Trophoblast cell (in vitro differentiated cells and primary cell): ENCODE results near the gene SLC35F3.

Experiments used
- DNase-seq, 2 donors: peaks; one replicate each; pipeline ENCODE4 v3.0.0-alpha.2; 2016
- H2AFZ ChIP-seq: 2 replicates; pipeline ENCODE4 v1.6.1; 2013; ENCODE audit warnings: low read length, moderate library complexity, mild to moderate bottlenecking; ENCODE audit not compliant: insufficient read depth, poor library complexity
- H2AK5ac ChIP-seq: 2 replicates; pipeline ENCODE4 v1.6.1; 2013; ENCODE audit warnings: mild to moderate bottlenecking, low read length
- H2BK120ac ChIP-seq: 2 replicates; pipeline ENCODE4 v1.6.1; 2013; ENCODE audit warnings: low read length, mild to moderate bottlenecking, moderate library complexity; ENCODE audit not compliant: insufficient read depth, poor library complexity
- H2BK12ac ChIP-seq: 2 replicates; pipeline ENCODE4 v1.6.1; 2013; ENCODE audit warnings: mild to moderate bottlenecking, low read length, moderate library complexity
- H2BK5ac ChIP-seq: 2 replicates; pipeline ENCODE4 v1.6.1; 2013; ENCODE audit warnings: low read length, low read depth, moderate library complexity, mild to moderate bottlenecking; ENCODE audit not compliant: poor library complexity
- H3K14ac ChIP-seq: 2 replicates; pipeline ENCODE4 v1.6.1; 2013; ENCODE audit warnings: mild to moderate bottlenecking, low read length
- H3K18ac ChIP-seq: 2 replicates; pipeline ENCODE4 v1.6.1; 2013; ENCODE audit warnings: mild to moderate bottlenecking, low read length
- H3K23ac ChIP-seq: 2 replicates; pipeline ENCODE4 v1.6.1; 2013; ENCODE audit warnings: low read length
- H3K27ac ChIP-seq: 2 replicates; pipeline ENCODE4 v1.5.1; 2013; ENCODE audit warnings: low read depth, mild to moderate bottlenecking, inconsistent platforms, low read length, moderate library complexity
- H3K27me3 ChIP-seq: 2 replicates; pipeline ENCODE4 v1.6.1; 2013; ENCODE audit warnings: inconsistent platforms, mild to moderate bottlenecking, low read length, moderate library complexity; ENCODE audit not compliant: insufficient read depth
- H3K36me3 ChIP-seq, 2 experiments: 1 replicate in 1 of 2; 2 replicates in 1 of 2; pipeline ENCODE4 v1.6.1; 2013; ENCODE audit warnings: low read length in 2 of 2, mild to moderate bottlenecking in 2 of 2, moderate library complexity in 1 of 2; ENCODE audit not compliant: insufficient read depth in 2 of 2, control insufficient read depth in 1 of 2
- H3K4ac ChIP-seq: 2 replicates; pipeline ENCODE4 v1.6.1; 2013; ENCODE audit warnings: low read depth, mild to moderate bottlenecking, low read length, moderate library complexity
- H3K4me1 ChIP-seq, 2 experiments: 1 replicate in 1 of 2; 2 replicates in 1 of 2; pipeline ENCODE4 v1.6.1; 2013; ENCODE audit warnings: low read length in 2 of 2, mild to moderate bottlenecking in 2 of 2, moderate library complexity in 1 of 2; ENCODE audit not compliant: insufficient read depth in 2 of 2, control insufficient read depth in 1 of 2
- H3K4me2 ChIP-seq: 2 replicates; pipeline ENCODE4 v1.6.1; 2013; ENCODE audit warnings: inconsistent platforms, mild to moderate bottlenecking, low read length, moderate library complexity
- H3K4me3 ChIP-seq: 2 replicates; pipeline ENCODE4 v1.5.1; 2013; ENCODE audit warnings: mild to moderate bottlenecking, low read depth, low read length, inconsistent platforms
- H3K79me1 ChIP-seq: one replicate; pipeline ENCODE4 v1.6.1; 2013; ENCODE audit warnings: low read length
- H3K79me2 ChIP-seq: 2 replicates; pipeline ENCODE4 v1.6.1; 2013; ENCODE audit warnings: low read length, mild to moderate bottlenecking; ENCODE audit not compliant: control insufficient read depth, insufficient read depth, poor library complexity
- H3K9ac ChIP-seq: 2 replicates; pipeline ENCODE4 v1.6.1; 2013; ENCODE audit warnings: mild to moderate bottlenecking, low read length
- H3K9me3 ChIP-seq: 2 replicates; pipeline ENCODE4 v1.6.1; 2013; ENCODE audit warnings: low read depth, mild to moderate bottlenecking, control low read depth, inconsistent platforms, low read length; ENCODE audit not compliant: insufficient read depth
- H4K12ac ChIP-seq: 2 replicates; pipeline ENCODE4 v1.6.1; 2013; ENCODE audit warnings: low read depth, mild to moderate bottlenecking, low read length, moderate library complexity
- H4K8ac ChIP-seq: 2 replicates; pipeline ENCODE4 v1.6.1; 2013; ENCODE audit warnings: low read depth, mild to moderate bottlenecking, low read length, moderate library complexity
- H4K91ac ChIP-seq: one replicate; pipeline ENCODE4 v1.6.1; 2013; ENCODE audit warnings: low read depth, mild to moderate bottlenecking, low read length, moderate library complexity
- WGBS: extraction: QIAGEN DNeasy Blood & Tissue Kit; methylation state at CpG from one replicate; pipeline ENCODE4 v1.1.7; 2013; ENCODE audit warnings: missing lambda C conversion rate; ENCODE audit not compliant: insufficient read length, insufficient coverage; ENCODE audit errors: extremely low coverage; 5-methylcytosine and 5-hydroxymethylcytosine counted together

The SLC35F3 gene

DNA sequence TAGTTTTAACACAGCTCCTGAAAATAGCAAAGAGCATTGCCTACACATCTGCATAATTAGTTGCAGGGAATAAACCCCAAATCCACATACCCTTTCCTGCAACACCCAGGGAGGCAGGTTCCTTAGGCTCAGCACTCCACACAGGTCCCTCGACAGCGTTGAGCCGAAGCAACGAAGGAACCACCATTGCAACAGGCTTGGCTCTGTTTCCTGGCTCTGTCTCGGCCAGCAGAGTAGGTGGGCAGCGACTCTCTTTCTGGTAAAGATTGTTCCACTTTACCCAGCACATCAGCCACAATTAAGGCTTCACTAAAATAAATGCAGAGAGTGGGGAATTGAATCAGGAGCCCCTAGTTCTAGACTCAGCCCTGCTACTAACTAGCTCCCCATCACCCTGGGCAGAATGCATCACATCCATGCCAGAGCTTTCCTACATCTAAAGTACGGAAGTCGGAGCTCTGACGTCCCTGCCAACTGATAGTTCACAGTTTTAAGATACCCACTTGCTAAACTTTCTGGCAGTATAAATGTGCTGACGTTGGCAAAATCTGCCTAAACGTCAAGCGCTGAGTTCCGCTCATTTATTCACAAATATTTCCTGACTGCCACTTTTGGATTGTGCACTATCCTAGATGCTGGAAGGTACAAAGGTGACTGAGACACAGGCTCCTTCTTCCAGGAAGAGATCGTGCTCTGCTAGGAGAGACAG lies 389.8 kb downstream of the SLC35F3 start:
- Histone ChIP-seq H3K79me1 (no peaks in the 10 kb centered on the region), H3K9me3 (peaks cover 5% of the 10 kb centered on the region), H3K23ac (no peak overlapping the region), H4K12ac (no peak overlapping the region), H3K36me3 (no peaks in the 10 kb centered on the region), H3K79me2 (no peaks in the 10 kb centered on the region), H2AFZ (no peak overlapping the region), H4K91ac (no peak overlapping the region), H2BK12ac (no peak overlapping the region), H2BK120ac (no peak overlapping the region), H3K14ac (no peak overlapping the region), H2AK5ac (no peak overlapping the region), H3K4me3 (no peak overlapping the region), H3K27me3 (no peaks in the 10 kb centered on the region), H4K8ac (no peak overlapping the region), H3K4me1 (no peaks in the 10 kb centered on the region), H3K27ac (no peak overlapping the region), H2BK5ac (no peak overlapping the region), H3K4me2 (no peak overlapping the region), H3K9ac (no peak overlapping the region), H3K18ac (no peak overlapping the region), H3K4ac (no peak overlapping the region)
- DNase-seq = no peak
- no CpG with 5 or more reads among the region's 14 CpGs for WGBS

DNA sequence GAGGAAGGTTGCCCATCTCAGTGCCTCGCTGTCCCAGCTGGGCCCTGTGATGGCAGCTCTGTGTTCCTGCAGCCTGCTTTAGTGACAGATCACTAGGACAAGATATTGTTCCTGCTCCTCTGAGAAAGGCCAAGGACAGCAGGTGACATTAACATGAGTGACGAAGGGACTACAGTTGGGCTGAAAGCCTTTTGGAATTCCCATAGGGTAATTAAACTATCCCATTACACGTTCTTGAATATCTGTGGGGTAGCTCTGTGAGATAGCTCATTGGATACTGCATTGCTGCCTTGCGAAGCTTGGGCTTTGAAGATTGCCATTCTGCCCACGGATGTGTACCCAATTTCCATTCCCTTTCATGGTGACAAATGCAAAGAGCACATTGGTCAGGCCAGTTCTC lies 390.6 kb downstream of the SLC35F3 start:
- no peaks in the 10 kb centered on the region for H3K36me3 ChIP-seq
- no peaks in the 10 kb centered on the region for H3K27me3 ChIP-seq
- no peak for DNase-seq
- H3K9me3 ChIP-seq = peaks cover 5% of the 10 kb centered on the region
- no peak overlapping the region for H2AFZ ChIP-seq
- H3K79me1 ChIP-seq = no peaks in the 10 kb centered on the region
- no peak overlapping the region for H4K8ac ChIP-seq
- H2BK5ac ChIP-seq = no peak overlapping the region
- H4K12ac ChIP-seq = no peak overlapping the region
- no peak overlapping the region for H3K18ac ChIP-seq
- no peak overlapping the region for H3K27ac ChIP-seq
- no peak overlapping the region for H2BK120ac ChIP-seq
- no peak overlapping the region for H2AK5ac ChIP-seq
- H3K79me2 ChIP-seq = no peaks in the 10 kb centered on the region
- no peak overlapping the region for H4K91ac ChIP-seq
- no peak overlapping the region for H3K14ac ChIP-seq
- H3K4me2 ChIP-seq = no peak overlapping the region
- H3K9ac ChIP-seq = no peak overlapping the region
- no peaks in the 10 kb centered on the region for H3K4me1 ChIP-seq
- WGBS = no CpG with 5 or more reads among the region's 5 CpGs
- H3K4me3 ChIP-seq = no peak overlapping the region
- no peak overlapping the region for H3K4ac ChIP-seq
- H2BK12ac ChIP-seq = no peak overlapping the region
- no peak overlapping the region for H3K23ac ChIP-seq

DNA sequence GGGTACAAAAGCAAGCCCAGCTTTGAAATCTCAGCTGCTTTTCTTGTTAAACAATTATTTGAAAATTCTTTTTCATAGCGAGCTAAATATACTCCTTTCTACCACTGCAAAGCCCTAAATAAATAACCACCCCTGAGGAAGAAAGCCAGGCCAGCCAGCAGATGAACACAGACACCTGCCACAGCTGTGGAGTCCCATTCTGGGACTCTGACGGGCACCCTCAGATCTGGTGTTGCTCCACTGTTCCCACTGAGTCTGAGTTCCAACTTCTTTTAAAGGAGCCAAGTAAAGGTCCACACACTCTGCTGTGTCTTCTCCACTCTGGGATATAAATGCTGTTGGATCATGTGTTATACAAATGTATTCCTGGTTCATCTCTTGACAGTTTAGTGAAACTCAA lies 391.1 kb downstream of the SLC35F3 start:
- Histone ChIP-seq H3K27ac (no peak overlapping the region), H3K4me2 (no peak overlapping the region), H3K9me3 (peaks cover 2% of the 10 kb centered on the region), H3K14ac (no peak overlapping the region), H2AFZ (no peak overlapping the region), H3K27me3 (no peaks in the 10 kb centered on the region), H3K4ac (no peak overlapping the region), H3K79me1 (no peaks in the 10 kb centered on the region), H2BK12ac (no peak overlapping the region), H3K18ac (no peak overlapping the region), H3K4me1 (no peaks in the 10 kb centered on the region), H3K9ac (no peak overlapping the region), H2BK120ac (no peak overlapping the region), H3K4me3 (no peak overlapping the region), H2AK5ac (no peak overlapping the region), H4K8ac (no peak overlapping the region), H3K36me3 (no peaks in the 10 kb centered on the region), H3K79me2 (no peaks in the 10 kb centered on the region), H4K91ac (no peak overlapping the region), H3K23ac (no peak overlapping the region), H2BK5ac (no peak overlapping the region), H4K12ac (no peak overlapping the region)
- no peak for DNase-seq
- WGBS = no CpG with 5 or more reads among the region's 2 CpGs

DNA sequence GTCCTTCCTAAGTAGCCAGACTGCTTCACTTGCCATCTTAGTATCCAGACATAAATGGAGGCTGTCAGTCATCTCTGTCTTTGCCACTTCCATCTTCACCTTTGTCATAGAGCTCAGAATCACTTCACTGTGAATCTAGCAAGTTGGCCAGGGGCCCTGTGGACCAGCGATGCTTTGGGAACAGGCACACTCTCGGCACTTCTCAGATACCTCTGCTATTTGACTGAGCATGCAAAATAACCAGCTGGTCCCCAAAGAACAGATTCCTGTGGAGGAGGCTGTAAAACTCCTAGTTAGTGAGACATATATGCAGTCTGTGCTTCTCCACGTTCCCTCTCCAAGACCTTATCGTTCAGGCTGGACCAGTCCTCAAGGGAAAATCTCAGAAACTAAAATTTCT lies 392.0 kb downstream of the SLC35F3 start:
- no peak overlapping the region for H2AFZ ChIP-seq
- no peak overlapping the region for H3K23ac ChIP-seq
- no peak overlapping the region for H2AK5ac ChIP-seq
- H3K79me2 ChIP-seq = no peaks in the 10 kb centered on the region
- H3K79me1 ChIP-seq = no peaks in the 10 kb centered on the region
- no peak overlapping the region for H4K12ac ChIP-seq
- no peak for DNase-seq
- no peak overlapping the region for H2BK5ac ChIP-seq
- no peak overlapping the region for H3K18ac ChIP-seq
- H3K4me3 ChIP-seq = no peak overlapping the region
- H4K91ac ChIP-seq = no peak overlapping the region
- H3K4ac ChIP-seq = no peak overlapping the region
- H3K9me3 ChIP-seq = no peaks in the 10 kb centered on the region
- no peaks in the 10 kb centered on the region for H3K27me3 ChIP-seq
- H4K8ac ChIP-seq = no peak overlapping the region
- no peaks in the 10 kb centered on the region for H3K4me1 ChIP-seq
- no peaks in the 10 kb centered on the region for H3K36me3 ChIP-seq
- H3K14ac ChIP-seq = no peak overlapping the region
- no peak overlapping the region for H3K4me2 ChIP-seq
- no peak overlapping the region for H2BK12ac ChIP-seq
- no peak overlapping the region for H2BK120ac ChIP-seq
- no peak overlapping the region for H3K9ac ChIP-seq
- no CpG with 5 or more reads among the region's 4 CpGs for WGBS
- no peak overlapping the region for H3K27ac ChIP-seq
